Cardiac muscle cell (in vitro differentiated cells and primary cell): ENCODE data around the gene AANAT. TPM values are rescaled to one million over a fixed set of nuclear protein-coding genes. Genes with fewer than 3 reads are reported as not detected.

Experiments used
- DNase-seq, 2 donors: peaks; one replicate each; pipeline versions ENCODE4 v3.0.0 to v3.0.0-alpha.2; 2010 to 2017; ENCODE audit warnings: low read depth in 1 of 2, low spot score in 1 of 2
- H3K27ac ChIP-seq: fragments of 200-600 bp; sonication (generic); 2 replicates; pipeline ENCODE4 v1.5.1; 2016
- H3K27me3 ChIP-seq: fragments of 200-600 bp; sonication (generic); 2 replicates; pipeline ENCODE4 v1.6.0; 2016; ENCODE audit warnings: control low read depth
- H3K36me3 ChIP-seq: fragments of 200-600 bp; sonication (generic); 2 replicates; pipeline ENCODE4 v1.5.1; 2016; ENCODE audit warnings: control low read depth
- H3K4me1 ChIP-seq: fragments of 200-600 bp; sonication (generic); 2 replicates; pipeline ENCODE4 v1.8.1; 2017; ENCODE audit warnings: low read depth, mild to moderate bottlenecking, mixed run types
- H3K4me3 ChIP-seq: fragments of 200-600 bp; sonication (generic); 2 replicates; pipeline ENCODE4 v1.5.1; 2016; ENCODE audit warnings: mild to moderate bottlenecking
- H3K9me3 ChIP-seq: fragments of 200-600 bp; sonication (generic); 2 replicates; pipeline ENCODE4 v1.5.1; 2017; ENCODE audit warnings: low read depth, mild to moderate bottlenecking, control low read depth
- polyA plus RNA-seq: library from polyadenylated mRNA; unstranded; fragments of >200 nt; fragmentation: Nextera tagmentation; extraction: Ambion mirVana; gene quantifications from 2 replicates; pipeline ENCODE4 v1.2.1, GENCODE V29; 2016
- total RNA-seq: library from RNA; depleted of rRNA; stranded (reverse); fragments of >200 nt; gene quantifications from 2 replicates; pipeline ENCODE4 v1.2.3, GENCODE V29; 2016
- TF ChIP-seq, protein P1 (sequence below): IDR thresholded peaks from 2 replicates; pipeline ENCODE4 v1.5.1; 2012; ENCODE audit warnings: low read depth, mild to moderate bottlenecking, low read length

The AANAT gene
- total and polyA plus RNA-seq, 2 experiments from 2014 or later, result 0.33 to 2.1 TPM

DNA sequence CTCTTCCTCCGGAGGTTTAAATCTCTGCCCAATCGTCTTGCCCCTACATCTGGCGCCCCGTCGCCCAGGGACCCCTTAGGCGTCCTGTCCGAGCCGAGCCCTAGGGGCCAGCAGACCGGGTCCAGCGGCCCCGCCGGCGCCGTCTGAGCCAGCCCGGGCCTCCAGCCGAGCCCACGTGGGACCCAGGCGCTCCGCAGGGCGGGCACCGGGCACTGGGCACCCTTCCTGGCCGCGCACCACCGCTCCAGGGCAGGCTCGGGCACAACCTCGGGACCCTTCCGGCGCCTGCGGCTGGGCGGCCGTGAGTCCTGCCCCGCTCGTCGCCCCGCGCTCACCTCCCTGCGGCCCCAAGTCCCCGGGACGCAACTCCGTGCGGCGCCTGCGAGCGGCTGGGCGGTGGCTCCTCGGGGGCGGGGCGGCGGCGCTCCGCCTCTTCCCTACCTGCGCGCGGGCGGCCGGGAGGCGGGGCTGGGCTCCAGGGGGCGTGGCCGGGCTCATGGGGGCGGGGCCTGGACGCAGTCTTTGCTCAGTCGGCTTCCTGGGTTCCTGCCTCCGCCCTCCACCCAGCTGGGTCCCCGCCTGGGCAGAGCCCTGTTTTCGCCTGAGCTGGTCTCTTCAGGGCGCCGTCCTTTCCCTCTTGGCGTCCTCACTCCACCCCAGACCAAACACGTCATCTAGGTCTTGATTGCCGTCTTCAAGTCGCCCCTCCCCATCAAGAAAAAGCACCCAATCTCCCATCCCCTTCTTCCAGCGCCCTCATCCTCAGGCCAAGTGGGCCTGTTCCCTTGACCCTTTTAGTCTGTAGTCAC, 33.8 kb downstream of the AANAT start, which contains the start of gene RHBDF2:
Gene RHBDF2 (minus strand): TSS at position 406 of the 809 bp plus-strand sequence. CDS start 19,899 bp downstream, outside the sequence.
- H3K27ac ChIP-seq, result no peak within 1 kb of the TSS

DNA sequence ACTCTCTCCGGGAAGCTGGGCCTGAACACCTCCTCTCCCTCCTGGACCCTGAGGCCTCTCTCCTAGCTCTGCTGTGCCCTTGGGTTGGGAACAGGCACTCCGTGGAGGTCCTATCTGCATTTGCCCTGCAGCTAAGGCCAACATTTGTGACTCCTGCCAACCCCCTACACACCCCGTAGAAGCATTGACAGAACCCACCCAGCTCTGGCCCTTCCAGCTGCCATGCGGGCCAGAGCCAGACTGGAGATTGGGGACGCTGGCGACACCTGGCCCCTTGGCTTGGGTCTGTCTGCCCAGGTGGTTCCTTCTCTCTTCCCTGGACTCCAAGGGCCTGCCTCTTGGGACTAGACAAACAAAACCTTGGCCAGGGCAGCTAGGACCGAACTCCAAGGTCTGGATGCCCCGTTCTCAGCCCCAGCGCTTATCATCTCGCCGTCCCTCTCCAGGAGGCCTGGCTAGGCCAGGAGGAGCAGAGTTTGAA, 34.5 kb downstream of the AANAT start:
- Histone ChIP-seq H3K4me1 (peaks cover 20% of the 10 kb centered on the region), H3K27me3 (no peaks in the 10 kb centered on the region), H3K9me3 (no peaks in the 10 kb centered on the region), H3K36me3 (no peaks in the 10 kb centered on the region), H3K27ac (no peak overlapping the region), H3K4me3 (peak overlapping the region; percentile 62)
- TF ChIP-seq, protein P1, sequence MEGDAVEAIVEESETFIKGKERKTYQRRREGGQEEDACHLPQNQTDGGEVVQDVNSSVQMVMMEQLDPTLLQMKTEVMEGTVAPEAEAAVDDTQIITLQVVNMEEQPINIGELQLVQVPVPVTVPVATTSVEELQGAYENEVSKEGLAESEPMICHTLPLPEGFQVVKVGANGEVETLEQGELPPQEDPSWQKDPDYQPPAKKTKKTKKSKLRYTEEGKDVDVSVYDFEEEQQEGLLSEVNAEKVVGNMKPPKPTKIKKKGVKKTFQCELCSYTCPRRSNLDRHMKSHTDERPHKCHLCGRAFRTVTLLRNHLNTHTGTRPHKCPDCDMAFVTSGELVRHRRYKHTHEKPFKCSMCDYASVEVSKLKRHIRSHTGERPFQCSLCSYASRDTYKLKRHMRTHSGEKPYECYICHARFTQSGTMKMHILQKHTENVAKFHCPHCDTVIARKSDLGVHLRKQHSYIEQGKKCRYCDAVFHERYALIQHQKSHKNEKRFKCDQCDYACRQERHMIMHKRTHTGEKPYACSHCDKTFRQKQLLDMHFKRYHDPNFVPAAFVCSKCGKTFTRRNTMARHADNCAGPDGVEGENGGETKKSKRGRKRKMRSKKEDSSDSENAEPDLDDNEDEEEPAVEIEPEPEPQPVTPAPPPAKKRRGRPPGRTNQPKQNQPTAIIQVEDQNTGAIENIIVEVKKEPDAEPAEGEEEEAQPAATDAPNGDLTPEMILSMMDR, result no peak
- DNase-seq, result no peak

More for the DNA sequence above, 33.8 kb downstream of the AANAT start, which contains the start of gene RHBDF2:
- Histone ChIP-seq H3K4me3 (peak within 1 kb of the TSS; percentile 62), H3K9me3 (no peaks in the 10 kb centered on the region), H3K4me1 (peaks cover 20% of the 10 kb centered on the region), H3K36me3 (no peaks in the 10 kb centered on the region), H3K27me3 (no peaks in the 10 kb centered on the region)
- TF ChIP-seq, protein P1, result no peak
- DNase-seq, result peak; percentile 83 to 91

DNA sequence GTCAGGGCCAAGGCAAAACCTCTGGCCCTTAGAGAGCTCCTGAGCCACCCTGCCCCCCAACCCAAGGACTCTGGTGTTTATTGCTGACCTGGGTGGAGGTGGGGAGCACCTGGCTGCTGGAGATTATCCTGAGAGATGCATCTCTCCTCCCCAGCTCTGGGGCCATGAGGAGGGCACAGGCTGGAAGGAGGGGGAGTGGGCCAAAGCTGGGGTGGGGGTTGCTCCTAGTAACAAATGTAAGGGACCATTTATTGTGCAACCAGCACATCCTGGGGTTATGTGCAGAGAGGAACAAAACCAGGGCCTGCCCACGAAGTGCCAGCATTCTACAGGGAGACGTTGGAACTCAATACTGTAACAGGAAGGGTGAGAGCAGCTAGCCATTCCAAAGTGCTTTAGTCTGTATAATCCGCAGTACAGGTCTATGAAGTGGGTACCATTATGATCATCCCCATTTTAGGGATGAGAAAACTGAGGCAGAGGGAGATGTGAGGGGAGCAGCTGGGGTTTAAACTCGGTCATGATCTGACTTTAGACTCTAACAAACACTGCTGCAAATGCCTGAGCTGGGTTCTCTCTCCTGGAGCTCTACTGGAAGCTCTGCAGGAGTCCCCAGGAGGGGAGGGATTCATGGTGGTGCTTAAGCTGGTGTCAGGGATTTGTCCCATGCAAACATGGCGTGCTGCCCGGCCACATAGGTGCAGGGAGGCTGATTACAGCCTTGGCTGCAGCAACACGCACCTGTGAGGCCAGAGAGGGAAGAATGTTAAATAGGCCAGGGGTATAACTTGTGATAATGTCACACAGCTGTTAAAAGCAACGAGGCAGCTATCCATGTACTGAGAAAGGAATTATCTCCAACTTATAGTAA, 35.2 kb downstream of the AANAT start:
- Histone ChIP-seq H3K4me1 (peaks cover 20% of the 10 kb centered on the region), H3K4me3 (no peak overlapping the region), H3K27me3 (no peaks in the 10 kb centered on the region), H3K36me3 (no peaks in the 10 kb centered on the region), H3K9me3 (no peaks in the 10 kb centered on the region), H3K27ac (no peak overlapping the region)
- DNase-seq, result no peak
- TF ChIP-seq, protein P1, result no peak

DNA sequence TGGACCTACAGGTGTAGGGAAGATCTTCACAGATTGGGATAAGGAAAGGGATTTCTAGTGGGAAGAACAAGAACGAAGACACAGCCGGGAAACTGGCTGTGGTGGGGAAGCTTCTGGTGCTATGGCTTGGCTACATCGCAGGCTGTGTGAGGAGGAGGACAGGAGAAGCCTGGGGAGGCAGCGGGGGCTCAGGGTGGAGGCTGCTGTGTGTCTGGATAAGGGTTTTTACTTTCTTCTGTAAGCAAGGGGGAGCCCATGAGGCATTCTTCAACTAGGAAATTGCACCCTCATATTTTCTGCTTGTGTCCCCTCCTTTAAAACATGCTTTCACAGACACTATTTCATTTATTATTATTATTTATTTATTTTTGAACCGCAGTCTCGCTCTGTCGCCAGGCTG, 36.7 kb downstream of the AANAT start:
- Histone ChIP-seq H3K9me3 (no peaks in the 10 kb centered on the region), H3K4me3 (no peak overlapping the region), H3K27me3 (no peaks in the 10 kb centered on the region), H3K27ac (no peak overlapping the region), H3K36me3 (no peaks in the 10 kb centered on the region), H3K4me1 (peaks cover 8% of the 10 kb centered on the region)
- TF ChIP-seq, protein P1, result peak; percentile 5
- DNase-seq, result peak in 1 of 2 donors; percentile 35
